Mucosa of descending colon (tissue), 3 donors: ENCODE measurements around the gene BHLHE23. TPM values are rescaled to one million over a fixed set of nuclear protein-coding genes. Genes with fewer than 3 reads are reported as not detected.

Source experiments
- ATAC-seq: fragments of 200-7000 bp; cut with Tn5 transposase; one replicate; pipeline ENCODE4 v1.9.1; 2020; ENCODE audit warnings: mild to moderate bottlenecking, moderate library complexity
- DNase-seq, 3 donors: peaks; one replicate each; pipeline ENCODE4 v3.0.0-alpha.2; 2020
- H3K36me3 ChIP-seq: fragments of 200-600 bp; one replicate; pipeline ENCODE4 v1.8.0; 2021; ENCODE audit warnings: low read depth, mild to moderate bottlenecking
- H3K4me1 ChIP-seq: fragments of 200-600 bp; one replicate; pipeline ENCODE4 v1.8.0; 2021; ENCODE audit warnings: low read depth, mild to moderate bottlenecking
- H3K4me3 ChIP-seq: fragments of 200-600 bp; one replicate; pipeline ENCODE4 v1.8.0; 2021; ENCODE audit warnings: mild to moderate bottlenecking
- H3K9me3 ChIP-seq: fragments of 200-600 bp; one replicate; pipeline ENCODE4 v1.8.0; 2021; ENCODE audit warnings: mild to moderate bottlenecking
- intact Hi-C, 2 donors: fragments of 100-400 bp; cut with DNase I in 1 of 2; cut with micrococcal nuclease in 1 of 2; formaldehyde crosslinking; loops; one replicate each; pipeline versions ENCODE4 v1.11.0 to v1.11.1; 2022; cut with DNase I, micrococcal nuclease
- total RNA-seq, 3 donors: library from RNA; stranded (reverse); fragmentation: NEBNext Ultra II Directional in 2 of 3; extraction: Animal tissue kit (Norgen Biotek cat#: 25700) in 2 of 3; gene quantifications; one replicate each; pipeline versions ENCODE4 v1.2.1 to v1.2.4, GENCODE V29; 2021 to 2023
- TF ChIP-seq, protein P1 (sequence below): fragments of 200-600 bp; IDR thresholded peaks from one replicate; pipeline ENCODE4 v1.8.0; 2022; ENCODE audit warnings: antibody characterized with exemption, mild to moderate bottlenecking
- donor health status: DM: no; HTN: no; CAD: no; lungs with moderate emphysema.
- donor health status: DM: no; HTN: no; CAD: no.
- donor health status: DM: no; HTN: yes; CAD: no.

The BHLHE23 gene
- total RNA-seq, 3 donors from 2014 or later: not detected

DNA sequence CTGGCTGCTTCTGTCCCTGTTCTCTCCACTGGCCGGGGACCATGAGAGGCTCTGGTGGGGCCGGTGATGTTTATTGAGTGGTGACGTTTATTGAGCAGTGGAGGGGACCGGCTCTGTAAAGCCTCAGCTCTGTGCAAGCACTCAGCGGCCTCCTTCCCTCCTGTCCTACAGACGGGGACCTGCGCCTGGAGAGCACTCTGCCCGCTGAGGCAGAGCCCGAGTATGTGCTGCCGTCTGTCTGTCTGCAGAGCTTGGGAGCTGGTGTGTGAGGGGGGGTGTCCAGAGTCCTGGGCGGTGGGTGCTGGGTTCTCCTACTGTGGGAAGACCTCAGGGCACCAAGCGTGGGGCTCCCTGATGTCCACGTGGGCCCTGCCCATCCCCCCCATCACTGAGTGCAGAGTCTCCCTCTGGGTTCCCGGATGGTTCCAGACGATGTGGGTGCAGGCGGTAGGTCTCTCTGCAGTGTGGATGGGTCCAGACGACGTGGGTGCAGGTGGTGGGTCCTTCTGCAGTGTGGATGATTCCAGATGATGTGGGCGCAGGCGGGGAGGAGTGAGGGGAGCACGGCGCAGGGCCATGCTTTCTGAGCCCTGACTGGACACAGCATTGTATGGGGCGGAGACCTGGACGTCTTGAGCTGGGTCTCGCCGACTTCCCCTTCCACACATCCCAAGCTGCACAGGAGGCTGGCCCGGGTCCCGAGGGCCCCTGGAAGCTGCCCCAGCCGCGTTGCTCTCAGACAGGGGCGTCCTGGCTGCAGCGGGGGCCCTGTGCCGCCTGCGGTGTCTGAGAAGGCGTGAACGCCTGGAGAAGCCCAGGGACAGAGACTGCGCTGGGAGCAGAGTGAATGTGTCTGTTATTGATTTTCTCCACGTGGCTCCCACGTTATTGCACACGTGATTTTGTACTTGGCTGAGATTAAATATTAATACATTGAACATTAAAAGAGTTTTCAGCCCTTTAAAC is 14.9 kb upstream of the BHLHE23 start:
- H3K9me3 ChIP-seq: no peaks in the 10 kb centered on the region
- intact Hi-C loops: no loop called here
- DNase-seq (peak in 2 of 3 donors; percentile 11 to 26), ATAC-seq (no peak)
- H3K4me3 ChIP-seq: no peak overlapping the region
- H3K4me1 ChIP-seq: no peaks in the 10 kb centered on the region
- TF ChIP-seq, protein P1, sequence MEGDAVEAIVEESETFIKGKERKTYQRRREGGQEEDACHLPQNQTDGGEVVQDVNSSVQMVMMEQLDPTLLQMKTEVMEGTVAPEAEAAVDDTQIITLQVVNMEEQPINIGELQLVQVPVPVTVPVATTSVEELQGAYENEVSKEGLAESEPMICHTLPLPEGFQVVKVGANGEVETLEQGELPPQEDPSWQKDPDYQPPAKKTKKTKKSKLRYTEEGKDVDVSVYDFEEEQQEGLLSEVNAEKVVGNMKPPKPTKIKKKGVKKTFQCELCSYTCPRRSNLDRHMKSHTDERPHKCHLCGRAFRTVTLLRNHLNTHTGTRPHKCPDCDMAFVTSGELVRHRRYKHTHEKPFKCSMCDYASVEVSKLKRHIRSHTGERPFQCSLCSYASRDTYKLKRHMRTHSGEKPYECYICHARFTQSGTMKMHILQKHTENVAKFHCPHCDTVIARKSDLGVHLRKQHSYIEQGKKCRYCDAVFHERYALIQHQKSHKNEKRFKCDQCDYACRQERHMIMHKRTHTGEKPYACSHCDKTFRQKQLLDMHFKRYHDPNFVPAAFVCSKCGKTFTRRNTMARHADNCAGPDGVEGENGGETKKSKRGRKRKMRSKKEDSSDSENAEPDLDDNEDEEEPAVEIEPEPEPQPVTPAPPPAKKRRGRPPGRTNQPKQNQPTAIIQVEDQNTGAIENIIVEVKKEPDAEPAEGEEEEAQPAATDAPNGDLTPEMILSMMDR: no peak
- no peaks in the 10 kb centered on the region for H3K36me3 ChIP-seq

DNA sequence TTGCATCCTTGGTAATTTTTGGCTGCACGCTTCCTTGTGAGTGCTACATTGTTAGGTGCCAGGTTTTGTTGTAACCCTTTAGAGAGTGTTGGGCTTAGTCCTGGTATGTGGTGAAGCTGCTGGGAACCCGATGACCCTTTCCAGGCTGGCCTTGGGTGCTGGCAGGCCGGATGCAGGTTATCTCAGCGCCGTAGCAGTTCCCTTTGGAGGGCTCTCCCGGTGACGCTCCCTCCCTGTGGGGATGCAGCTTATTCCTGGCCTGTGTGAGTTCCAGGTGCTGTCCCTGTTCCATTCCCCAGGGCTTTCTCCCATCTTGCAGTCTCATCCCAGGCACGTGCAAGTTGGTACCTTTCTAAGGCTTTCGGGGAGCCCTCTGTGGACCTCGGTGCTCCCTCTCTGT is 13.9 kb upstream of the BHLHE23 start:
- intact Hi-C loops: no loop called here
- Histone ChIP-seq H3K4me3 (no peak overlapping the region), H3K36me3 (no peaks in the 10 kb centered on the region), H3K9me3 (no peaks in the 10 kb centered on the region), H3K4me1 (no peaks in the 10 kb centered on the region)
- TF ChIP-seq, protein P1: no peak
- DNase-seq (peak in 1 of 3 donors; percentile 1), ATAC-seq (no peak)

DNA sequence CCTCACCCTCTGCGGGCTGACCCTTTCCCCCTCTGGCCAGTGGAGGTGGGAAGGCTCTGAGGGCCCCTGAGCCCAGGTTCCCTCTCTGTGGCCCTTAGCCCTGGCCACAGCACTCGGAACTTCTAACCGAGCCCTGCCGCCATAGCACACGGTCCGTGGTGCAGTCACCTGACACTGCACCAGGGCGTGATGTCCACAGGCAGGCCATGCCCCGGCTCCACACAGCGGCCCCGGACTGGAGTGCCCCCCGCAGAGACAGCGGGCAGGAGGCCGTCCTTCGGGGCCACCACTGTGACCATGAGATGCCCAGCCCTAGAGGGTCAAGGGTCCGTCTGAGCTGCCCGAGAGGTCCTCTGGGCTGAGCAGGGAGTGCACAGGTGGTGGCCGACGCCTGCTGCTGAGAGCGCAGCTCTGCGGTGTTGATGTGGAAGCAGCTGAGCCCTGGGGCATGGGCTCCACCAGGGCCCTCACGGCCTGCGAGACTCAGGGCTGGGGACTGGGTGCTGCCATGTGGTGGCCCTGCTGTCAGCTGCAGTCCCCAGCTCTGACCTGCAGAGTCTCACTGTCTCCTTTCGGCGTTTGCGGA is 11.2 kb upstream of the BHLHE23 start:
- DNase-seq (peak in 1 of 3 donors; percentile 27), ATAC-seq (no peak)
- no peaks in the 10 kb centered on the region for H3K36me3 ChIP-seq
- TF ChIP-seq, protein P1: no peak
- no peak overlapping the region for H3K4me3 ChIP-seq
- intact Hi-C loops: no loop called here
- no peaks in the 10 kb centered on the region for H3K4me1 ChIP-seq
- H3K9me3 ChIP-seq: no peaks in the 10 kb centered on the region

DNA sequence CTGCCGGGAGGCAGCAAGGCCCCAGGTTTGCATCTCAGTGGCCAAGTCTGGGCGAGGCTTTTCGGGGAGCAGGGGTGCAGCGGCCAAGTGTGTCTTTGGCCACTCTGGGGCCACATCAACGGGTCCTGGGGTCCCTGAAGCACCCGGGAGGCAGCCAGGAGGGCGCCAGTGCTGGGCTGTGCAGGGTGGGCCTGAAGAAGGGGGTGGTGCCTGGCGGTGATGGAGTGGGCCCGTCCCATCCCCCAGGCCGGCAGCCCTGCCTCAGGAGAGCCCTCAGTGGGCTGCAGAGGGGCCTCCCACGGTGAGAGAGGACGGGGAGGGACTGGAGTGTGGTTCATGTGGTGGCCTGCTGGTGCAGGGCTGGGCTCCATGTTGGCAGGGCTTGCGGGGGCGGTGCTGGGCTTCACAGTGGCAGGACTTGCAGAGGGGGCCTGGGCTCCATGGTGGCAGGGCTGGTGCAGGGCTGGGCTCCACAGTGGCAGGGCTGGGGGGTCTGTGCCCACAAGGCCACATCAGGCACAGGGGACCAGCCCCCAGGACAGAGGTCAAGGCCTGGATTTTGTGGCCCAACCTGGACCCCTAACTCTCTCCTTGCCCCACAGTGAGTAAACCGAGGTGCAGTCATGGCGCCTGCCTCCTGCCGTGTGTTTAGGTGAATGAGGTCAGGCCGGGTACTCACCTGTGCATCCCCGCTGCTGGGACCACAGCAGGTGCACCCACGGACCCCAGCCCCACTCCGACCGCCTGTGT is 10.5 kb upstream of the BHLHE23 start:
- TF ChIP-seq, protein P1: no peak
- Histone ChIP-seq H3K4me1 (no peaks in the 10 kb centered on the region), H3K9me3 (no peaks in the 10 kb centered on the region), H3K36me3 (no peaks in the 10 kb centered on the region), H3K4me3 (no peak overlapping the region)
- intact Hi-C loops: no loop called here
- ATAC-seq: no peak
- DNase-seq: peak in 2 of 3 donors; percentile 9 to 32

DNA sequence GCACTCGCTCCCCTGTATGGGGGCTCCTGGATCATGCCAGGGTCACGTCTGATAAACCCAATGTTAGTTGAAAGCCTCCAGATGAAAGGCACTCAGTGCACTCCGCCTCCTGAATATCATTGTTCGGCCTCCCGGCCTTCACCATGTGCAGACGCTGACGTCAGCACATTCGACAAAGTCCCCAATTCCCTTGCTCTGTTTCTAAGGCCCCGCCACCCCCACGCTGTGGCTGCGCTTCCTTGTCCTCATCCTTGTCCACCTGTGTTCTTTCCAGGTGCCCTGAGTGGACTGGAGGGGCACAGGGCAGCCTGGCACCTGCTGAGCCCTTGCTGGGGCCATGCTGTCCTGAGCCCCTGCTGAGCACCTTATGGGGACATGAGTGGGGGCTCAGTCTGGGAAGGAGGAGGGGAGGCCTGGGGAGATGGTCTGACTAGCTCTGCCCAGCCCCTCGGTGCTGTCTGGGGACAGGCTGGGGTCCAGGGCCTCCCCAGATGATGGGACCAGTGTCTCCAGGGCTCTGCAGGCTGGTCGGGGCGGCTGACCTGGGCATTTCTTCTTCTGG is 9.8 kb upstream of the BHLHE23 start:
- Histone ChIP-seq H3K9me3 (no peaks in the 10 kb centered on the region), H3K36me3 (no peaks in the 10 kb centered on the region), H3K4me3 (no peak overlapping the region), H3K4me1 (no peaks in the 10 kb centered on the region)
- ATAC-seq (no peak), DNase-seq (peak in 2 of 3 donors; percentile 0 to 13)
- intact Hi-C loops: no loop called here
- TF ChIP-seq, protein P1: no peak
